H1 (cell line): ENCODE results near the gene CLEC12A. TPM values are rescaled to one million over a fixed set of nuclear protein-coding genes. Genes with fewer than 3 reads are reported as not detected.

Source experiments
- CTCF ChIA-PET: fragments of 300-600 bp; sonication (Branson Sonifier 250); formaldehyde crosslinking; loops from one replicate; lab custom pipeline; 2021; ENCODE audit not compliant: partially characterized antibody; lab: Charles Lee
- POLR2A ChIA-PET: fragments of 300-600 bp; sonication (Branson Sonifier 250); formaldehyde crosslinking; loops from one replicate; lab custom pipeline; 2021; ENCODE audit warnings: inconsistent platforms; ENCODE audit not compliant: partially characterized antibody; lab: Charles Lee
- DNase-seq, 2 experiments: peaks; one replicate each; pipeline versions ENCODE4 v3.0.0 to v3.0.0-alpha.2; 2010 to 2022; ENCODE audit warnings: low spot score in 2 of 2, low read depth in 1 of 2, mixed read lengths in 1 of 2
- FAIRE-seq: peaks from 2 replicates; lab custom pipeline; 2011; peaks lifted over from hg19 to GRCh38; lab: Jason Lieb, UNC
- H2AFZ ChIP-seq: 2 replicates; pipeline ENCODE4 v1.8.1; 2012; ENCODE audit warnings: low read length, inconsistent platforms
- H2AK5ac ChIP-seq: 2 replicates; pipeline ENCODE4 v1.6.1; 2013; ENCODE audit warnings: low read depth, low read length
- H2BK120ac ChIP-seq: replicated peaks from 2 replicates; pipeline ENCODE3; 2013; ENCODE audit warnings: low read depth, low read length, inconsistent platforms
- H2BK12ac ChIP-seq: 2 replicates; pipeline ENCODE4 v1.6.1; 2013; ENCODE audit warnings: low read depth, low read length
- H2BK15ac ChIP-seq: 2 replicates; pipeline ENCODE4 v1.6.1; 2013; ENCODE audit warnings: low read length
- H2BK20ac ChIP-seq: 2 replicates; pipeline ENCODE4 v1.6.1; 2013; ENCODE audit warnings: low read length
- H2BK5ac ChIP-seq: 2 replicates; pipeline ENCODE4 v1.6.1; 2013; ENCODE audit warnings: low read depth, low read length
- H3K14ac ChIP-seq: 2 replicates; pipeline ENCODE4 v1.6.1; 2013; ENCODE audit warnings: inconsistent platforms; ENCODE audit not compliant: insufficient read length
- H3K18ac ChIP-seq: 2 replicates; pipeline ENCODE4 v1.6.1; 2013; ENCODE audit warnings: low read length; ENCODE audit errors: extremely low read depth
- H3K23ac ChIP-seq: 2 replicates; pipeline ENCODE4 v1.6.1; 2013; ENCODE audit warnings: inconsistent platforms; ENCODE audit not compliant: insufficient read length
- H3K23me2 ChIP-seq: 2 replicates; pipeline ENCODE4 v1.6.1; 2013; ENCODE audit warnings: low read depth, low read length
- H3K27ac ChIP-seq: 2 replicates; pipeline ENCODE4 v1.6.1; 2011; ENCODE audit warnings: low read depth, low read length, inconsistent platforms
- H3K27me3 ChIP-seq, 4 experiments: replicated peaks in 1 of 4; 1 replicate in 1 of 4; 2 replicates in 3 of 4; pipeline versions ENCODE4 v1.6.1 to v1.8.1; 2011 to 2013; ENCODE audit warnings: low read length in 3 of 4, mild to moderate bottlenecking in 3 of 4, inconsistent platforms in 2 of 4, mixed read lengths in 2 of 4, moderate library complexity in 1 of 4; ENCODE audit not compliant: control insufficient read depth in 3 of 4, insufficient read depth in 3 of 4; ENCODE audit errors: extremely low read depth in 1 of 4
- H3K36me3 ChIP-seq, 4 experiments: 2 replicates each; pipeline versions ENCODE4 v1.6.1 to v1.8.1; 2011 to 2013; ENCODE audit warnings: mild to moderate bottlenecking in 4 of 4, low read length in 3 of 4, moderate library complexity in 2 of 4, control low read depth in 1 of 4, inconsistent platforms in 1 of 4; ENCODE audit not compliant: insufficient read depth in 4 of 4, control insufficient read depth in 2 of 4
- H3K4ac ChIP-seq: replicated peaks from 2 replicates; pipeline ENCODE3; 2013; ENCODE audit warnings: low read length, low read depth, mixed read lengths, inconsistent platforms; ENCODE audit not compliant: insufficient read length
- H3K4me1 ChIP-seq, 4 experiments: replicated peaks in 1 of 4; 1 replicate in 1 of 4; 2 replicates in 3 of 4; pipeline versions ENCODE4 v1.6.1 to v1.8.1; 2011 to 2013; ENCODE audit warnings: low read length in 3 of 4, inconsistent platforms in 2 of 4, mixed read lengths in 1 of 4; ENCODE audit not compliant: insufficient read depth in 4 of 4, control insufficient read depth in 3 of 4
- H3K4me2 ChIP-seq, 2 experiments: 2 replicates each; pipeline versions ENCODE4 v1.6.1 to v1.8.1; 2011 to 2013; ENCODE audit warnings: low read depth in 2 of 2, low read length in 2 of 2, control low read depth in 1 of 2, inconsistent platforms in 1 of 2, mild to moderate bottlenecking in 1 of 2; ENCODE audit not compliant: insufficient read depth in 1 of 2
- H3K4me3 ChIP-seq, 4 experiments: fragments of 200-600, 300-600 bp in 1 of 4; sonication (generic), shearing (Covaris generic), sonication (Bioruptor Twin) in 1 of 4; 2 replicates each; pipeline versions ENCODE4 v1.5.1 to v1.8.1; 2011 to 2016; ENCODE audit warnings: low read length in 4 of 4, low read depth in 3 of 4, control low read depth in 2 of 4, inconsistent platforms in 2 of 4, mild to moderate bottlenecking in 2 of 4, mixed read lengths in 1 of 4, moderate library complexity in 1 of 4; ENCODE audit not compliant: insufficient read depth in 2 of 4; ENCODE audit errors: extremely low read depth in 1 of 4
- H3K56ac ChIP-seq: replicated peaks from 2 replicates; pipeline ENCODE3; 2013; ENCODE audit warnings: low read depth, mild to moderate bottlenecking, mixed read lengths, low read length, inconsistent platforms; ENCODE audit not compliant: insufficient read length
- H3K79me1 ChIP-seq: 2 replicates; pipeline ENCODE4 v1.6.1; 2013; ENCODE audit warnings: low read depth, low read length, control low read depth
- H3K79me2 ChIP-seq, 2 experiments: 2 replicates each; pipeline versions ENCODE4 v1.6.1 to v1.8.1; 2012 to 2013; ENCODE audit warnings: low read length in 2 of 2, mild to moderate bottlenecking in 2 of 2, inconsistent platforms in 1 of 2; ENCODE audit not compliant: insufficient read depth in 2 of 2, control insufficient read depth in 1 of 2
- H3K9ac ChIP-seq, 4 experiments: replicated peaks in 1 of 4; 1 replicate in 1 of 4; 2 replicates in 3 of 4; pipeline versions ENCODE4 v1.6.1 to v1.8.1; 2011 to 2013; ENCODE audit warnings: low read depth in 3 of 4, low read length in 3 of 4, control low read depth in 2 of 4, mild to moderate bottlenecking in 2 of 4, moderate library complexity in 2 of 4, inconsistent platforms in 1 of 4; ENCODE audit errors: extremely low read depth in 1 of 4
- H3K9me3 ChIP-seq, 2 experiments: 2 replicates each; pipeline versions ENCODE4 v1.6.1 to v1.8.1; 2012 to 2013; ENCODE audit warnings: mild to moderate bottlenecking in 2 of 2, moderate library complexity in 2 of 2, control low read depth in 1 of 2, inconsistent platforms in 1 of 2, low read depth in 1 of 2, low read length in 1 of 2, mixed read lengths in 1 of 2; ENCODE audit not compliant: insufficient read depth in 2 of 2
- H4K20me1 ChIP-seq, 2 experiments: replicated peaks in 1 of 2; 2 replicates each; pipeline versions ENCODE3 to v1.8.1; 2011 to 2013; ENCODE audit warnings: inconsistent platforms in 2 of 2, low read length in 2 of 2, mild to moderate bottlenecking in 1 of 2; ENCODE audit not compliant: insufficient read depth in 2 of 2, control insufficient read depth in 1 of 2
- H4K5ac ChIP-seq: 2 replicates; pipeline ENCODE4 v1.6.1; 2013; ENCODE audit warnings: low read length, low read depth, mixed read lengths, inconsistent platforms; ENCODE audit not compliant: insufficient read length
- H4K8ac ChIP-seq: 2 replicates; pipeline ENCODE4 v1.8.0; 2013; ENCODE audit warnings: mild to moderate bottlenecking, moderate library complexity, low read length, inconsistent platforms; ENCODE audit not compliant: insufficient read depth; ENCODE audit errors: extremely low read depth
- H4K91ac ChIP-seq: replicated peaks from 2 replicates; pipeline ENCODE3; 2013; ENCODE audit warnings: low read length, mixed read lengths, inconsistent platforms; ENCODE audit not compliant: insufficient read length
- GABPA ChIP-seq: IDR thresholded peaks from 2 replicates; pipeline ENCODE4 v1.6.1; 2011; ENCODE audit warnings: mild to moderate bottlenecking, low read length, moderate library complexity, borderline replicate concordance; ENCODE audit not compliant: insufficient read depth
- JUN ChIP-seq: IDR thresholded peaks from 2 replicates; pipeline ENCODE4 v1.6.1; 2011; ENCODE audit warnings: low read depth, mild to moderate bottlenecking, improper control_type of control experiment, low read length
- WGBS, 2 experiments: shearing (Covaris generic) in 1 of 2; methylation state at CpG; one replicate each; pipeline versions ENCODE4 v1.1.6 to v1.1.7; 2013 to 2015; ENCODE audit warnings: low lambda C conversion rate in 2 of 2, mixed read lengths in 2 of 2, inconsistent platforms in 1 of 2, low coverage in 1 of 2, missing lambda C conversion rate in 1 of 2; ENCODE audit not compliant: insufficient replicate concordance in 2 of 2, insufficient coverage in 1 of 2, insufficient read length in 1 of 2; ENCODE audit errors: extremely low coverage in 1 of 2, missing lambda C conversion rate in 1 of 2; 5-methylcytosine and 5-hydroxymethylcytosine counted together
- polyA plus RNA-seq, 7 experiments: library from polyadenylated mRNA; depleted of rRNA in 3 of 7; stranded (reverse) in 5 of 7; unstranded in 2 of 7; fragments of >200 nt in 5 of 7; fragments of 200-250 nt in 2 of 7; gene quantifications; 1 replicate in 5 of 7; 2 replicates in 1 of 7; 4 replicates in 1 of 7; pipeline versions ENCODE4 v1.2.1 to v1.2.3, GENCODE V29; 2011 to 2013; ENCODE audit warnings: missing spikeins in 2 of 7, mixed read lengths in 2 of 7
- total RNA-seq: library from RNA; stranded (reverse); fragmentation: NEBNext Ultra II Directional; extraction: Animal tissue kit (Norgen Biotek cat#: 25700); gene quantifications from 2 replicates; pipeline ENCODE4 v1.2.1, GENCODE V29; 2021

Gene CLEC12A
- total and polyA plus RNA-seq, 2 of the 8 experiments (the other 6 are each of a cell fraction or from before 2014, with no cell fraction given): not detected

GRCh38 chr12:9944391-9944790 is 26.8 kb upstream of the CLEC12A start:
- Histone ChIP-seq H3K23ac (no peak overlapping the region), H3K4me1 (no peaks in the 10 kb centered on the region; a peak in 1 of 7 replicates), H3K36me3 (no peaks in the 10 kb centered on the region), H4K91ac (no peak overlapping the region), H3K23me2 (no peaks in the 10 kb centered on the region), H3K27me3 (no peaks in the 10 kb centered on the region), H2BK20ac (no peak overlapping the region), H2BK15ac (no peak overlapping the region), H3K4me3 (no peak overlapping the region), H3K27ac (no peak overlapping the region), H4K8ac (no peak overlapping the region), H3K79me1 (no peaks in the 10 kb centered on the region), H2BK5ac (no peak overlapping the region), H2BK120ac (no peak overlapping the region), H4K5ac (no peak overlapping the region), H3K79me2 (no peaks in the 10 kb centered on the region), H3K14ac (no peak overlapping the region), H3K56ac (no peak overlapping the region), H4K20me1 (no peaks in the 10 kb centered on the region), H3K4me2 (no peak overlapping the region), H3K18ac (no peak overlapping the region), H3K4ac (no peak overlapping the region), H3K9ac (no peak overlapping the region), H2AFZ (no peak overlapping the region), H2AK5ac (no peak overlapping the region), H3K9me3 (peaks cover 0 to 4% of the 10 kb centered on the region in 2 experiments; a peak in 1 of 4 replicates), H2BK12ac (no peak overlapping the region)
- ChIA-PET POLR2A (no interaction called here), CTCF (interaction anchor here (1.2 kb wide), 1 partner anchor 93 kb away, joined by 3 read pairs; no protein-coding TSS in a partner anchor)
- DNase-seq: no peak
- FAIRE-seq: no peak
- 86% methylated on average over 2 of the region's 2 CpGs; no CpG with 5 or more reads in 1 of the 2 experiments for WGBS, 2 experiments
- TF ChIP-seq JUN: no peak
- no peak for TF ChIP-seq GABPA
